GM19025 (cell line): ENCODE measurements around the gene KRTAP9-3.
"Not testable (repeated sequence)": the region's sequence is repeated elsewhere in the genome, so short reads cannot be mapped to it uniquely, and the experiment has no call there.

Source experiments
- ATAC-seq: cut with Tn5 transposase; IDR thresholded peaks from one replicate; pipeline ENCODE4 v1.9.1; 2021; ENCODE audit warnings: mild to moderate bottlenecking, low read depth, moderate library complexity; ENCODE audit not compliant: unreplicated experiment

Gene KRTAP9-3

DNA sequence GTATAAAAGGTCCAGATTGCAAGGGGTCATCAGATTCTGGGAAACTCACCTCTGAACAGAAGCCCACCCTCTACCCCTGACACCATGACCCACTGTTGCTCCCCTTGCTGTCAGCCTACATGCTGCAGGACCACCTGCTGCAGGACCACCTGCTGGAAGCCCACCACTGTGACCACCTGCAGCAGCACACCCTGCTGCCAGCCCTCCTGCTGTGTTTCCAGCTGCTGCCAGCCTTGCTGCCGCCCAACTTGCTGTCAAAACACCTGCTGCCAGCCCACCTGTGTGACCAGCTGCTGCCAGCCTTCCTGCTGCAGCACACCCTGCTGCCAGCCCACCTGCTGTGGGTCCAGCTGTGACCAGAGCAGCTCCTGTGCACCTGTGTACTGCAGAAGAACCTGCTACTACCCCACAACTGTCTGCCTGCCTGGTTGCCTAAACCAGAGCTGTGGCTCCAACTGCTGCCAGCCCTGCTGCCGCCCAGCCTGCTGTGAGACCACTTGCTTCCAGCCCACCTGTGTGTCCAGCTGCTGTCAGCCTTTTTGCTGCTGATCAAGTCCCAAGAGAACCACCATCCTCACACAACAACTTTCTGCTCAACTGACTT is 17.5 kb downstream of the KRTAP9-3 start, which contains the start of gene KRTAP9-4:
Gene KRTAP9-4, plus strand, starts transcription at position 51 of the 604 bp plus-strand sequence. Its CDS starts 34 bp downstream, at position 85.
- ATAC-seq = not testable (repeated sequence)

DNA sequence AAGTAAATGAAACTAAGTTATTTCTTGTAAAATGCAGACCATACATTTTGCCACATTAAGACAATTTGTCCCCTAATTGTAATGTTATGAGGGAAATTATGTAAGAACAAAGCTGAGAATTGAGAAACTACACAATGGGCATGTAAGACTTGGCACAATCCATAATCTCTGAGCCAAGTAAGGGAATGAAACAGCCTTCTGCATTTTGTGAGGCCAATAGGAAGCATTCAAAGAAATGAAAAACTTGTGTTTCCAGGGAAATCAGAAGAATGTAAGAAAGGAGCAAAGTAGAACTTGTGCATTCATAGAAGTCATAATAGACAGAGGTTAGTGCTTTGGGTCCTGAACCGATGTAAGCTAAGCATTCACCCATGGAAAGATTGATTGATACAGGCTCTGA is 19.0 kb downstream of the KRTAP9-3 start:
- ATAC-seq = no peak

- ATAC-seq = no peak
These were observed 22.6 kb downstream of the KRTAP9-3 start for GRCh38 chr17:41254861-41255260.

DNA sequence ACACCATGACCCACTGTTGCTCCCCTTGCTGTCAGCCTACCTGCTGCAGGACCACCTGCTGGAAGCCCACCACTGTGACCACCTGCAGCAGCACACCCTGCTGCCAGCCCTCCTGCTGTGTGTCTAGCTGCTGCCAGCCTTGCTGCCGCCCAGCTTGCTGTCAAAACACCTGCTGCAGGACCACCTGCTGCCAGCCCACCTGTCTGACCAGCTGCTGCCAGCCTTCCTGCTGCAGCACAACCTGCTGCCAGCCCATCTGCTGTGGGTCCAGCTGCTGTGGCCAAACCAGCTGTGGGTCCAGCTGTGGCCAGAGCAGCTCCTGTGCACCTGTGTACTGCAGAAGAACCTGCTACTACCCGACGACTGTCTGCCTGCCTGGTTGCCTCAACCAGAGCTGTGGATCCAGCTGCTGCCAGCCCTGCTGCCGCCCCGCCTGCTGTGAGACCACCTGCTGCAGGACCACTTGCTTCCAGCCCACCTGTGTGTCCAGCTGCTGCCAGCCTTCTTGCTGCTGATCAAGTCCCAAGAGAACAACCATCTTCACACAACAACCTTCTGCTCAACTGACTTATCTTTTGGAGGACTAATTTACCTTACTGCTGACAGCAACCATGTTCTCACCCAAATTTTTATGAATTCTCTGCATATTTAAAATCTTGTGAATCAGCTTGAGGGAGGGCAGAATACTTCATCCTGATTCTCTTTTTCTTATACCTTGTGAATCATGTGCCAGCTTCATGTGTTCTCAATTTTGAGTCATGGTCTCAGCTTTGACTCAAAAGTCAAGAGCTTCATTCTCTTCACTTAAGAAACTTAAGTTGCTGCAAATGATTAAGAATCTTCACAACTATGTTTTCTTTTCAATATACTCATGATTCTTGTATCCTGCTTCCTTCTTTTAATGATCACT is 23.4 kb downstream of the KRTAP9-3 start, which contains the start of gene KRTAP9-9:
Gene KRTAP9-9, plus strand, starts transcription at position 4 of the 910 bp plus-strand sequence.
- not testable (repeated sequence) for ATAC-seq

GRCh38 chr17:41256291-41256685 is 24.0 kb downstream of the KRTAP9-3 start:
- no peak for ATAC-seq

DNA sequence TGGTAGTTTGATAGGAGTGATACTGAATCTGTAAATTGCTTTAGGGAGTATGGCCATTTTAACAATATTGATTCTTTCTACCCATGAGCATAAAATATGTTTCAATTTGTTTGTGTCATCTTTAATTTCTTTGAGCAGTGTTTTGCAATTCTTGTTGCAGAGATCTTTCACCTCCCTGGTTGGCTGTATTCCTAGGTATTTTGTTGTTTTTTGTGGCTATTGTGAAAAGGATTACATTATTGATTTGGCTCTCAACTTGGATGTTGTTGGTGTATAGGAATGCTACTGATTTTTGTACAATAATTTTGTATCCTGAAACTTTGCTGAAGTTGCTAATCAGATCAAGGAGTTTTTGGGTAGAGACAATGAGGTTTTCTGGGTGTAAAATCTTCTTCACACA is 26.2 kb downstream of the KRTAP9-3 start:
- ATAC-seq = no peak

DNA sequence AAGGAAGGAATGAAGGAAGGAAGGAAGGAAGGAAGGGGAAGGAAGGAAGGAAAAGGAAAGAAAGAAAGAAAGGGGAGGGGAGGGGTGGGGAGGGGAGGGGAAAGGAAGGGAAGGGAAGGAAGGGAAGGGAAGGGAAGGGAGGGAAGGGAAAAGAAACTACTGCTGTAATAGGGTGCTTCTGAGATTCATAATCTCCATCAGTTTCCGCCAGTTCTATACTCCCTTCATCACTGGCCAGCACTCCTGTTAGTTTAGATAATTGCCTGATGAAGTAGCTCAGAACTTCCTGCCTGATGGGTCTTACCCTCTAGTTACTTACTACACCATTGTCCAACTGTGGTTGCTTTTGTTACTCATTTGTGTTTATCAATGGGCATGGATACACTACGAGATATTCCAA is 31.0 kb downstream of the KRTAP9-3 start:
- no peak for ATAC-seq

DNA sequence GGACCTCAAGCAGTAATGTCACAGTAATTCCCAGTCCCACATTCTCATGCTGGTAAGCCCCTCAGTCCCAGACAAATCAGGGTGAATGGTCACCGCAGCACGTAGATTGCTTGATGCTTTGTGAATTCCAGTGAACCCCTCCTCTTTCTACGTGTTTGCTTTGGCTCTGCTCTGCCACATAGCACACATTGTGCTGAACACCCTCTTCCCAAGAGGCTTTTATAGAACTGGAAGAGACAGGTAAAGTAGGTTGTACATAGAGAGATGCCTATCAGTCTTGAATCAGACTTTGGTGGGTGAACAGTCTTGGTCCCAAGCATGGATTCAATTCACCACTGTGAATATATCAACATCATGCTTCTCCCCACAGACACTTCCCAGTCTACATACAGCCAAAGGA is 32.4 kb downstream of the KRTAP9-3 start:
- no peak for ATAC-seq

DNA sequence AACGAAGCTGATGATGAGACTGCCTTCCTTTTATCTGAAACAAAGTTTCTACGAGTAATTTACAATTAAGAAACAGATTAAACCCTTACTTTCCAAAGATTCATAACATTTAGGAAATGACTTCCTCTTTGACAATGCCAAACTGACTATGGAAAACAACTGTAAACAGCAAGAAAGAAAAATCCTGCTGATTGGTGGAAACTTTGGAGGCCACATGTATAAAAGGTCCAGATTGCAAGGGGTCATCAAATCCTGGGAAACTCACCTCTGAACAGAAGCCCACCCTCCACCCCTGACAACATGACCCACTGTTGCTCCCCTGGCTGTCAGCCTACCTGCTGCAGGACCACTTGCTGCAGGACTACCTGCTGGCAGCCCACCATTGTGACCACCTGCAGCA is 32.8 kb downstream of the KRTAP9-3 start, which contains the start of gene KRTAP9-6:
Gene KRTAP9-6, plus strand, starts transcription at position 301 of the 400 bp plus-strand sequence. Its CDS starts 0 bp downstream, at position 301.
- no peak for ATAC-seq

- no peak for ATAC-seq
These were observed 35.5 kb downstream of the KRTAP9-3 start for GRCh38 chr17:41267711-41268110.

DNA sequence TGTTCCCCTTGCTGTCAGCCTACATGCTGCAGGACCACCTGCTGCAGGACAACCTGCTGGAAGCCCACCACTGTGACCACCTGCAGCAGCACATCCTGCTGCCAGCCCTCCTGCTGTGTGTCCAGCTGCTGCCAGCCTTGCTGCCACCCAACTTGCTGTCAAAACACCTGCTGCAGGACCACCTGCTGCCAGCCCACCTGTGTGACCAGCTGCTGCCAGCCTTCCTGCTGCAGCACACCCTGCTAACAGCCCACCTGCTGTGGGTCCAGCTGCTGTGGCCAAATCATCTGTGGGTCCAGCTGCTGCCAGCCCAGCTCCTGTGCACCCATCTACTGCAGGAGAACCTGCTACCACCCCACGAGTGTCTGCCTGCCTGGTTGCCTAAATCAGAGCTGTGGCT is 39.1 kb downstream of the KRTAP9-3 start:
- ATAC-seq = not testable (repeated sequence)

GRCh38 chr17:41271858-41272257 is 39.6 kb downstream of the KRTAP9-3 start:
- no peak for ATAC-seq

DNA sequence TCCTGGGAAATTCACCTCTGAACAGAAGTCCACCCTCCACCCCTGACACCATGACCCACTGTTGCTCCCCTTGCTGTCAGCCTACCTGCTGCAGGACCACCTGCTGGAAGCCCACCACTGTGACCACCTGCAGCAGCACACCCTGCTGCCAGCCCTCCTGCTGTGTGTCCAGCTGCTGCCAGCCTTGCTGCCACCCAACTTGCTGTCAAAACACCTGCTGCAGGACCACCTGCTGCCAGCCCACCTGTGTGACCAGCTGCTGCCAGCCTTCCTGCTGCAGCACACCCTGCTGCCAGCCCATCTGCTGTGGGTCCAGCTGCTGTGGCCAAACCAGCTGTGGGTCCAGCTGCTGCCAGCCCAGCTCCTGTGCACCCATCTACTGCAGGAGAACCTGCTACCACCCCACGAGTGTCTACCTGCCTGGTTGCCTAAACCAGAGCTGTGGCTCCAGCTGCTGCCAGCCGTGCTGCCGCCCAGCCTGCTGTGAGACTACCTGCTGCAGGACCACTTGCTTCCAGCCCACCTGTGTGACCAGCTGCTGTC is 43.5 kb downstream of the KRTAP9-3 start, which contains the start of gene KRTAP9-7:
Gene KRTAP9-7, plus strand, starts transcription at position 51 of the 543 bp plus-strand sequence. Its CDS starts 0 bp downstream, at position 51.
- not testable (repeated sequence) for ATAC-seq

- no peak for ATAC-seq
These were observed 46.1 kb downstream of the KRTAP9-3 start for GRCh38 chr17:41278176-41278955.
